ENCODE data around the gene HACD2.
"Not testable (repeated sequence)": the region's sequence is repeated elsewhere in the genome, so short reads cannot be mapped to it uniquely, and the experiment has no call there.

GRCh38 chr3:123600863-123601262 is 16.0 kb upstream of the HACD2 start:
- not testable (repeated sequence) for TF ChIP-seq CBFB (CRISPR knock-in tag; IDR thresholded peaks at IDR 0.05); REST (IDR thresholded peaks at IDR 0.05; ENCODE audit: borderline replicate concordance); REST (CRISPR knock-in tag; IDR thresholded peaks at IDR 0.05; ENCODE audit: low read depth); NONO (IDR thresholded peaks at IDR 0.05; ENCODE audit: low read depth in 2 of 2, low read length in 1 of 2); CTCF (IDR thresholded peaks at IDR 0.05 in 2 of 3, conservative IDR thresholded peaks at IDR 0.05 in 1 of 3; ENCODE audit: insufficient read depth in 2 of 3, low read depth in 1 of 3, low read length in 3 of 3)
